GM12878 (cell line): ENCODE measurements around the gene CC2D1A. TPM values are rescaled to one million over a fixed set of nuclear protein-coding genes. Genes with fewer than 3 reads are reported as not detected.

ENCODE experiments used
- BCL11A ChIP-seq: IDR thresholded peaks from 2 replicates; pipeline ENCODE4 v1.6.1; 2011; ENCODE audit warnings: low read depth, low read length
- BHLHE40 ChIP-seq, 2 experiments: fragments of 450-650 bp in 1 of 2; IDR thresholded peaks; 2 replicates each; pipeline ENCODE4 v1.6.1; 2011 to 2017; ENCODE audit warnings: low read depth in 2 of 2, borderline replicate concordance in 1 of 2, improper control_type of control experiment in 1 of 2, low read length in 1 of 2, mild to moderate bottlenecking in 1 of 2
- NFIC ChIP-seq: IDR thresholded peaks from 2 replicates; pipeline ENCODE4 v1.6.1; 2012; ENCODE audit warnings: low read depth, mild to moderate bottlenecking, inconsistent platforms, low read length, moderate library complexity
- RB1 ChIP-seq: fragments of 450-650 bp; formaldehyde crosslinking; IDR thresholded peaks from 2 replicates; pipeline ENCODE4 v1.6.1; 2017; ENCODE audit warnings: mild to moderate bottlenecking, borderline replicate concordance
- STAT1 ChIP-seq: fragments of 450-650 bp; conservative IDR thresholded peaks from 2 replicates; pipeline ENCODE4 v1.6.1; 2014; ENCODE audit warnings: antibody characterized with exemption, mild to moderate bottlenecking
- TCF7 ChIP-seq: IDR thresholded peaks from 2 replicates; pipeline ENCODE4 v1.6.1; 2014; ENCODE audit warnings: antibody characterized with exemption, borderline replicate concordance
- ZNF24 ChIP-seq: fragments of 450-650 bp; IDR thresholded peaks from 2 replicates; pipeline ENCODE4 v1.6.1; 2017; ENCODE audit warnings: antibody characterized with exemption, mild to moderate bottlenecking
- polyA plus RNA-seq, 11 experiments: library from polyadenylated mRNA; depleted of rRNA in 4 of 11; unstranded in 6 of 11; stranded (reverse) in 5 of 11; fragments of >200 nt; fragmentation: Nextera tagmentation in 4 of 11; fragmentation: Illumina TruSeq in 1 of 11; extraction: Ambion mirVana in 4 of 11; extraction: Trizol in 1 of 11; gene quantifications; 1 replicate in 1 of 11; 2 replicates in 10 of 11; pipeline versions ENCODE4 v1.2.1 to v1.2.3, GENCODE V29; 2011 to 2016; ENCODE audit warnings: inconsistent platforms in 2 of 11, missing spikeins in 2 of 11, low read depth in 1 of 11
- total RNA-seq, 4 experiments: library from RNA; depleted of rRNA in 3 of 4; stranded (reverse); fragments of >200 nt in 3 of 4; fragmentation: Illumina TruSeq in 1 of 4; extraction: Trizol in 1 of 4; gene quantifications; 2 replicates each; pipeline versions ENCODE4 v1.2.1 to v1.2.3, GENCODE V29; 2013 to 2021
- TF ChIP-seq, protein P1 (sequence below): fragments of 150-350 bp; IDR thresholded peaks from 2 replicates; pipeline ENCODE4 v1.6.1; 2016; ENCODE audit warnings: low read depth, low read length

CC2D1A gene
- total and polyA plus RNA-seq, 10 of the 15 experiments (the other 5 are each of a cell fraction or from before 2014, with no cell fraction given): 0.13 to 36.1 (median 16.1) TPM

DNA sequence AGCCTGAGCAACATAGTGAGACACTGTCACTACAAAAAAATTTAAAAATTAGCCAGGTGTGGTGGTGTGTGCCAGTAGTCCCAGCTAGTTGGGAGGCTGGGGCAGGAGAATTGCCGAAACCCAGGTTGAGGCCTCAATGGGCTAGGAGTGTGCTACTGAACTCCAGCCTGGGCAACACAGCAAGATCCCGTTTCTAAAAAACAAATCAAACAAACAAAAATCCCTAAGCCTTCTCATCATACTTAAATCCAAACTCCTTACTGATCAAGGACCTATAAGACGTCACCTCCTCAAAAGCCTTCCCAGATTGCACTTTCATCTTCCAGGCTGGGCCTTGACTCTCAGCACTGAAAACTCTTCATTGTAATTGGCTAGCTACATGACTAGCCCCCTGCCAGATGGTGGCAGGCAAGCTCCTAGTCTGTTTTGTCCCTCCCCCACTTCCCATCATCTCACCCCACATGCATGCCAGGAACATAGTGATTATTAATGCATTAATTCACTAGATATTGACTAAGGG, 46.6 kb upstream of the CC2D1A start (continued):
- TF ChIP-seq, protein P1, sequence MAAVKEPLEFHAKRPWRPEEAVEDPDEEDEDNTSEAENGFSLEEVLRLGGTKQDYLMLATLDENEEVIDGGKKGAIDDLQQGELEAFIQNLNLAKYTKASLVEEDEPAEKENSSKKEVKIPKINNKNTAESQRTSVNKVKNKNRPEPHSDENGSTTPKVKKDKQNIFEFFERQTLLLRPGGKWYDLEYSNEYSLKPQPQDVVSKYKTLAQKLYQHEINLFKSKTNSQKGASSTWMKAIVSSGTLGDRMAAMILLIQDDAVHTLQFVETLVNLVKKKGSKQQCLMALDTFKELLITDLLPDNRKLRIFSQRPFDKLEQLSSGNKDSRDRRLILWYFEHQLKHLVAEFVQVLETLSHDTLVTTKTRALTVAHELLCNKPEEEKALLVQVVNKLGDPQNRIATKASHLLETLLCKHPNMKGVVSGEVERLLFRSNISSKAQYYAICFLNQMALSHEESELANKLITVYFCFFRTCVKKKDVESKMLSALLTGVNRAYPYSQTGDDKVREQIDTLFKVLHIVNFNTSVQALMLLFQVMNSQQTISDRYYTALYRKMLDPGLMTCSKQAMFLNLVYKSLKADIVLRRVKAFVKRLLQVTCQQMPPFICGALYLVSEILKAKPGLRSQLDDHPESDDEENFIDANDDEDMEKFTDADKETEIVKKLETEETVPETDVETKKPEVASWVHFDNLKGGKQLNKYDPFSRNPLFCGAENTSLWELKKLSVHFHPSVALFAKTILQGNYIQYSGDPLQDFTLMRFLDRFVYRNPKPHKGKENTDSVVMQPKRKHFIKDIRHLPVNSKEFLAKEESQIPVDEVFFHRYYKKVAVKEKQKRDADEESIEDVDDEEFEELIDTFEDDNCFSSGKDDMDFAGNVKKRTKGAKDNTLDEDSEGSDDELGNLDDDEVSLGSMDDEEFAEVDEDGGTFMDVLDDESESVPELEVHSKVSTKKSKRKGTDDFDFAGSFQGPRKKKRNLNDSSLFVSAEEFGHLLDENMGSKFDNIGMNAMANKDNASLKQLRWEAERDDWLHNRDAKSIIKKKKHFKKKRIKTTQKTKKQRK: no peak
- TF ChIP-seq TCF7: no peak
- no peak for TF ChIP-seq STAT1
- TF ChIP-seq RB1: no peak
- TF ChIP-seq ZNF24: peak; percentile 70; the same call in 1 of the 2 replicates
- no peak for TF ChIP-seq NFIC
- TF ChIP-seq BCL11A: no peak
- no peak for TF ChIP-seq BHLHE40 (IDR thresholded peaks at IDR 0.05; ENCODE audit: borderline replicate concordance in 1 of 2, low read depth in 2 of 2, low read length in 1 of 2)
